Keratinocyte (primary cell): ENCODE data around the gene DSE. TPM values are rescaled to one million over a fixed set of nuclear protein-coding genes. Genes with fewer than 3 reads are reported as not detected.

Experiments used
- DNase-seq: peaks from one replicate; pipeline ENCODE4 v3.0.0-alpha.2; 2011; ENCODE audit warnings: low read depth, missing footprints, low spot score
- FAIRE-seq: peaks from 2 replicates; lab custom pipeline; 2011; peaks lifted over from hg19 to GRCh38; lab: Jason Lieb, UNC
- H2AFZ ChIP-seq: 2 replicates; pipeline ENCODE4 v1.6.0; 2012; ENCODE audit warnings: low read length, control low read depth, inconsistent platforms; ENCODE audit not compliant: control insufficient read depth
- H3K27ac ChIP-seq: 2 replicates; pipeline ENCODE4 v1.5.1; 2011; ENCODE audit warnings: low read length; ENCODE audit not compliant: control insufficient read depth, insufficient read depth
- H3K27me3 ChIP-seq: 3 replicates; pipeline ENCODE4 v1.6.0; 2011; ENCODE audit warnings: low read length; ENCODE audit not compliant: control insufficient read depth, insufficient read depth; ENCODE audit errors: extremely low read depth
- H3K36me3 ChIP-seq, 2 experiments: 2 replicates in 1 of 2; 3 replicates in 1 of 2; pipeline ENCODE4 v1.5.1; 2011; ENCODE audit warnings: low read length in 2 of 2, mild to moderate bottlenecking in 1 of 2; ENCODE audit not compliant: control insufficient read depth in 2 of 2, insufficient read depth in 2 of 2; ENCODE audit errors: extremely low read depth in 1 of 2
- H3K4me1 ChIP-seq: 3 replicates; pipeline ENCODE4 v1.5.1; 2011; ENCODE audit warnings: low read length; ENCODE audit not compliant: control insufficient read depth, insufficient read depth; ENCODE audit errors: extremely low read depth
- H3K4me2 ChIP-seq: 3 replicates; pipeline ENCODE4 v1.6.0; 2011; ENCODE audit warnings: low read depth, low read length; ENCODE audit not compliant: control insufficient read depth, insufficient read depth; ENCODE audit errors: extremely low read depth
- H3K4me3 ChIP-seq, 3 experiments: fragments of 200-600 bp in 1 of 3; sonication (generic) in 1 of 3; 2 replicates in 2 of 3; 3 replicates in 1 of 3; pipeline ENCODE4 v1.5.1; 2011 to 2016; ENCODE audit warnings: low read length in 3 of 3, mild to moderate bottlenecking in 3 of 3, control low read depth in 2 of 3, inconsistent platforms in 1 of 3, low read depth in 1 of 3, mixed read lengths in 1 of 3, mixed run types in 1 of 3, moderate library complexity in 1 of 3; ENCODE audit not compliant: control insufficient read depth in 2 of 3, insufficient read depth in 2 of 3; ENCODE audit errors: extremely low read depth in 1 of 3
- H3K79me2 ChIP-seq: 2 replicates; pipeline ENCODE4 v1.6.0; 2012; ENCODE audit warnings: low read length; ENCODE audit not compliant: control insufficient read depth, insufficient read depth
- H3K9ac ChIP-seq: 3 replicates; pipeline ENCODE4 v1.6.0; 2011; ENCODE audit warnings: low read length; ENCODE audit not compliant: control insufficient read depth, insufficient read depth; ENCODE audit errors: extremely low read depth
- H3K9me1 ChIP-seq: 3 replicates; pipeline ENCODE4 v1.6.0; 2011; ENCODE audit warnings: low read length; ENCODE audit not compliant: control insufficient read depth, insufficient read depth; ENCODE audit errors: extremely low read depth
- H3K9me3 ChIP-seq: 2 replicates; pipeline ENCODE4 v1.5.1; 2012; ENCODE audit warnings: low read depth, low read length; ENCODE audit not compliant: control insufficient read depth
- H4K20me1 ChIP-seq: 3 replicates; pipeline ENCODE4 v1.6.0; 2011; ENCODE audit warnings: low read length; ENCODE audit not compliant: control insufficient read depth, insufficient read depth; ENCODE audit errors: extremely low read depth
- EZH2 ChIP-seq: IDR thresholded peaks from one replicate; pipeline ENCODE4 v1.6.1; 2012; ENCODE audit warnings: inconsistent platforms, mild to moderate bottlenecking, low read length, moderate library complexity
- dilution Hi-C: fragments of 300-500 bp; cut with MboI; formaldehyde crosslinking; loops from one replicate; pipeline ENCODE4 v1.7.0; 2020; ENCODE audit warnings: low sequenced_read_pairs; ENCODE audit not compliant: extremely low pct_ligation_motif_present
- polyA plus RNA-seq, 5 experiments: library from polyadenylated mRNA; depleted of rRNA in 3 of 5; stranded (reverse) in 3 of 5; stranded (forward) in 1 of 5; unstranded in 1 of 5; fragments of >200 nt; gene quantifications; 1 replicate in 1 of 5; 2 replicates in 3 of 5; 3 replicates in 1 of 5; pipeline versions ENCODE4 v1.2.1 to v1.2.3, GENCODE V29; 2011 to 2012; ENCODE audit warnings: missing spikeins in 2 of 5, low read depth in 1 of 5, low replicate concordance in 1 of 5
- TF ChIP-seq, protein P1 (sequence below), 3 experiments: IDR thresholded peaks in 1 of 3; conservative IDR thresholded peaks in 1 of 3; optimal IDR thresholded peaks in 1 of 3; 2 replicates in 2 of 3; 3 replicates in 1 of 3; pipeline versions ENCODE3 to v1.5.1; 2011; ENCODE audit warnings: low read length in 3 of 3, mild to moderate bottlenecking in 3 of 3, moderate library complexity in 2 of 3, control low read depth in 1 of 3, inconsistent platforms in 1 of 3; ENCODE audit not compliant: insufficient read depth in 2 of 3; ENCODE audit errors: extremely low read depth in 1 of 3

DSE gene
- polyA plus RNA-seq, 1 donor (not counting 4 experiments of a cell fraction or from before 2014, with no cell fraction given): 99.7 TPM

DNA sequence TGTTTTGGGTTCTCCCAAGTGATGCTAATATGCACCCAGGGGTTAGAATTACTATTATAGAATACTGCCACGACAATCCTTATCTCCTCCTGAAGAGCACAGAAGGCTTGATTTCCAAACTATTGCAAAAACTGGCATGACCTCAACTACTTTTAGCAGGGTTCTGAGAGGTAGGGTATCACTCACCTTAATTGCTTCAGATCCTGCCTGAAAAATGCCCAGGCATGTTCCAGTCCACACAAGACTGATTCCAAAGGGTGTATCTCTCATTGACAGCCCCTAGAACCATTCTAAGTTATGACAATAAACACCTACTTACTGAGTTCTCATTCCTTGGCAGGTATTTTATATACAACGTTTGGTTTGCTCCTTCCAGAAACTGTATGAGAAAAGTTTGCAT, 5.0 kb upstream of the DSE start:
- FAIRE-seq: peak; percentile 87
- DNase-seq: no peak
- peak overlapping the region in 2 of 3 experiments; percentile 14 to 27 for H3K4me3 ChIP-seq
- H3K4me1 ChIP-seq: peaks cover 56% of the 10 kb centered on the region
- no peaks in the 10 kb centered on the region for H3K27me3 ChIP-seq
- no peaks in the 10 kb centered on the region for H3K9me1 ChIP-seq
- dilution Hi-C loops: no loop called here
- H3K9ac ChIP-seq: no peak overlapping the region
- H3K36me3 ChIP-seq: no peaks in the 10 kb centered on the region
- H2AFZ ChIP-seq: no peak overlapping the region
- peaks cover 13% of the 10 kb centered on the region for H3K79me2 ChIP-seq
- no peaks in the 10 kb centered on the region for H3K9me3 ChIP-seq
- peak overlapping the region; percentile 35 for H3K27ac ChIP-seq
- H3K4me2 ChIP-seq: peak overlapping the region; percentile 50
- H4K20me1 ChIP-seq: no peaks in the 10 kb centered on the region
- TF ChIP-seq, protein P1, sequence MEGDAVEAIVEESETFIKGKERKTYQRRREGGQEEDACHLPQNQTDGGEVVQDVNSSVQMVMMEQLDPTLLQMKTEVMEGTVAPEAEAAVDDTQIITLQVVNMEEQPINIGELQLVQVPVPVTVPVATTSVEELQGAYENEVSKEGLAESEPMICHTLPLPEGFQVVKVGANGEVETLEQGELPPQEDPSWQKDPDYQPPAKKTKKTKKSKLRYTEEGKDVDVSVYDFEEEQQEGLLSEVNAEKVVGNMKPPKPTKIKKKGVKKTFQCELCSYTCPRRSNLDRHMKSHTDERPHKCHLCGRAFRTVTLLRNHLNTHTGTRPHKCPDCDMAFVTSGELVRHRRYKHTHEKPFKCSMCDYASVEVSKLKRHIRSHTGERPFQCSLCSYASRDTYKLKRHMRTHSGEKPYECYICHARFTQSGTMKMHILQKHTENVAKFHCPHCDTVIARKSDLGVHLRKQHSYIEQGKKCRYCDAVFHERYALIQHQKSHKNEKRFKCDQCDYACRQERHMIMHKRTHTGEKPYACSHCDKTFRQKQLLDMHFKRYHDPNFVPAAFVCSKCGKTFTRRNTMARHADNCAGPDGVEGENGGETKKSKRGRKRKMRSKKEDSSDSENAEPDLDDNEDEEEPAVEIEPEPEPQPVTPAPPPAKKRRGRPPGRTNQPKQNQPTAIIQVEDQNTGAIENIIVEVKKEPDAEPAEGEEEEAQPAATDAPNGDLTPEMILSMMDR (optimal IDR thresholded peaks at IDR 0.05 in 1 of 3, IDR thresholded peaks at IDR 0.05 in 1 of 3, conservative IDR thresholded peaks at IDR 0.05 in 1 of 3; ENCODE audit: extremely low read depth in 1 of 3, insufficient read depth in 2 of 3, low read length in 3 of 3): no peak
- TF ChIP-seq EZH2: no peak

DNA sequence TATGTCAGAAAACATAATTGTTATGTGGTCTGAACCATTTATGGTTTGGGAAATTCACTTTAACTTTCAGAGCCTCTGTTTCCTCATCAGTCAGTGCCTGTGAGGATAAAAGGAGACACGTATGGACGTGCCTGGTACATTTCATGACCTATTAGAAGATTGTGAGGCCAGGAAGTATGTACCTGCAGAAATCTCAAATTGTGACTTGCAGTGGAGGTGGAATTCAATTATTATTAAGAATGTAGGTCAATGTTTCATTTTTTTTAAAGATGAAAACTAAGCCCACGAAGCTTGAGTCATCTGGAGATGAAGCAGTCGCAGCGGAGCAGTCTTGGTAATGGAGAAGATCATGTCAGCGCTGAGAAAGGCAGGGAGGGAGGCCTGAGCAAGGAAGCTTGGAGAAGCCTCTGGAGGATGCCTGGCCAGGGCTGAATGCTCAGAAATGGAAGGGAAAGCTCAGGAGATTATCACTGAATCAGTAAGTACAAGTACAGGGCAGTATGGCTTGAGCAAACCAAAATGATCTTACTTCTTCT, 3.9 kb upstream of the DSE start:
- Histone ChIP-seq H3K27ac (peak overlapping the region; percentile 35), H3K9me1 (no peaks in the 10 kb centered on the region), H2AFZ (peak overlapping the region; percentile 0), H3K4me1 (peaks cover 56% of the 10 kb centered on the region), H3K79me2 (peaks cover 15% of the 10 kb centered on the region), H3K36me3 (no peaks in the 10 kb centered on the region), H3K9me3 (no peaks in the 10 kb centered on the region), H3K27me3 (no peaks in the 10 kb centered on the region), H3K4me2 (peak overlapping the region; percentile 50), H3K9ac (no peak overlapping the region), H4K20me1 (no peaks in the 10 kb centered on the region), H3K4me3 (no peak overlapping the region)
- dilution Hi-C loops: no loop called here
- peak; percentile 95 for FAIRE-seq
- DNase-seq: no peak
- TF ChIP-seq, protein P1 (optimal IDR thresholded peaks at IDR 0.05 in 1 of 3, IDR thresholded peaks at IDR 0.05 in 1 of 3, conservative IDR thresholded peaks at IDR 0.05 in 1 of 3; ENCODE audit: extremely low read depth in 1 of 3, insufficient read depth in 2 of 3, low read length in 3 of 3): no peak
- TF ChIP-seq EZH2: no peak
